ENCODE results near the gene TTF1. TPM values are rescaled to one million over a fixed set of nuclear protein-coding genes. Genes with fewer than 3 reads are reported as not detected.

TTF1 gene
- total and polyA plus RNA-seq, 10 donors, result 12.1 to 24.2 (median 16.2) TPM

- intact Hi-C loops (cut with DNase I; ENCODE audit: low total_unique reads), result loop anchor here (10.0 kb wide), 1 partner anchor 106 kb away; no protein-coding TSS in a partner anchor
- Histone ChIP-seq H3K27ac (no peak overlapping the region), H3K36me3 (peaks cover 19 to 100% (median 94%) of the 10 kb centered on the region in 6 donors), H3K27me3 (replicated peaks in 1 of 7) (no peaks in the 10 kb centered on the region), H3K4me3 (no peak overlapping the region), H3K9me3 (no peaks in the 10 kb centered on the region), H3K4me1 (peaks cover 0 to 4% (median 0%) of the 10 kb centered on the region in 6 donors)
- no peak for DNase-seq
- 76 to 84% (median 81%) methylated on average over 7 of the region's 7 CpGs for WGBS, 5 donors
- no peak for TF ChIP-seq POLR2A (IDR thresholded peaks at IDR 0.05)
- TF ChIP-seq POLR2AphosphoS5 (IDR thresholded peaks at IDR 0.05), result no peak
- TF ChIP-seq, protein P1, sequence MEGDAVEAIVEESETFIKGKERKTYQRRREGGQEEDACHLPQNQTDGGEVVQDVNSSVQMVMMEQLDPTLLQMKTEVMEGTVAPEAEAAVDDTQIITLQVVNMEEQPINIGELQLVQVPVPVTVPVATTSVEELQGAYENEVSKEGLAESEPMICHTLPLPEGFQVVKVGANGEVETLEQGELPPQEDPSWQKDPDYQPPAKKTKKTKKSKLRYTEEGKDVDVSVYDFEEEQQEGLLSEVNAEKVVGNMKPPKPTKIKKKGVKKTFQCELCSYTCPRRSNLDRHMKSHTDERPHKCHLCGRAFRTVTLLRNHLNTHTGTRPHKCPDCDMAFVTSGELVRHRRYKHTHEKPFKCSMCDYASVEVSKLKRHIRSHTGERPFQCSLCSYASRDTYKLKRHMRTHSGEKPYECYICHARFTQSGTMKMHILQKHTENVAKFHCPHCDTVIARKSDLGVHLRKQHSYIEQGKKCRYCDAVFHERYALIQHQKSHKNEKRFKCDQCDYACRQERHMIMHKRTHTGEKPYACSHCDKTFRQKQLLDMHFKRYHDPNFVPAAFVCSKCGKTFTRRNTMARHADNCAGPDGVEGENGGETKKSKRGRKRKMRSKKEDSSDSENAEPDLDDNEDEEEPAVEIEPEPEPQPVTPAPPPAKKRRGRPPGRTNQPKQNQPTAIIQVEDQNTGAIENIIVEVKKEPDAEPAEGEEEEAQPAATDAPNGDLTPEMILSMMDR (IDR thresholded peaks at IDR 0.05 in 8 of 11, conservative IDR thresholded peaks at IDR 0.05 in 3 of 11), result no peak
Measured at GRCh38 chr9:132390966-132391365, 15.7 kb downstream of the TTF1 start.

- peaks cover 0 to 41% (median 19%) of the 10 kb centered on the region in 6 donors for H3K4me1 ChIP-seq
- peaks cover 13 to 97% (median 75%) of the 10 kb centered on the region in 6 donors for H3K36me3 ChIP-seq
- no peaks in the 10 kb centered on the region for H3K27me3 ChIP-seq (replicated peaks in 1 of 7)
- TF ChIP-seq, protein P1 (IDR thresholded peaks at IDR 0.05 in 8 of 11, conservative IDR thresholded peaks at IDR 0.05 in 3 of 11), result no peak
- TF ChIP-seq POLR2AphosphoS5 (IDR thresholded peaks at IDR 0.05), result no peak
- TF ChIP-seq POLR2A (IDR thresholded peaks at IDR 0.05), result no peak
- H3K27ac ChIP-seq, result no peak overlapping the region
- intact Hi-C loops (cut with DNase I; ENCODE audit: low total_unique reads), result no loop called here
- no peak overlapping the region for H3K4me3 ChIP-seq
- WGBS, 5 donors, result 95 to 100% (median 97%) methylated on average over 7 of the region's 7 CpGs
- no peak for DNase-seq
- no peaks in the 10 kb centered on the region for H3K9me3 ChIP-seq
Measured at GRCh38 chr9:132387133-132387532, 19.5 kb downstream of the TTF1 start.

GRCh38 chr9:132384376-132384775, 22.3 kb downstream of the TTF1 start:
- no peak for TF ChIP-seq POLR2A (IDR thresholded peaks at IDR 0.05)
- TF ChIP-seq, protein P1 (IDR thresholded peaks at IDR 0.05 in 8 of 11, conservative IDR thresholded peaks at IDR 0.05 in 3 of 11), result no peak
- peak in 1 of 3 donors; percentile 30 for TF ChIP-seq POLR2AphosphoS5 (IDR thresholded peaks at IDR 0.05)
- H3K27ac ChIP-seq, result peak overlapping the region in 6 of 8 donors; percentile 73 to 90 (median 83)
- H3K27me3 ChIP-seq (replicated peaks in 1 of 7), result no peaks in the 10 kb centered on the region
- H3K4me1 ChIP-seq, result peaks cover 10 to 64% (median 34%) of the 10 kb centered on the region in 6 donors
- no peak for DNase-seq
- H3K9me3 ChIP-seq, result no peaks in the 10 kb centered on the region
- peaks cover 6 to 97% (median 54%) of the 10 kb centered on the region in 6 donors for H3K36me3 ChIP-seq
- 62 to 80% (median 72%) methylated on average over 8 of the region's 8 CpGs for WGBS, 5 donors
- intact Hi-C loops (cut with DNase I; ENCODE audit: low total_unique reads), result no loop called here
- H3K4me3 ChIP-seq, result peak overlapping the region in 1 of 8 donors; percentile 38

GRCh38 chr9:132383462-132383883, 23.2 kb downstream of the TTF1 start:
- DNase-seq, result peak; percentile 84
- Histone ChIP-seq H3K36me3 (peaks cover 6 to 97% (median 53%) of the 10 kb centered on the region in 6 donors), H3K9me3 (no peaks in the 10 kb centered on the region), H3K4me3 (peak overlapping the region in 2 of 8 donors; percentile 1 to 38), H3K4me1 (peaks cover 10 to 64% (median 34%) of the 10 kb centered on the region in 6 donors), H3K27ac (peak overlapping the region in 7 of 8 donors; percentile 55 to 90 (median 83)), H3K27me3 (replicated peaks in 1 of 7) (no peaks in the 10 kb centered on the region)
- intact Hi-C loops (cut with DNase I; ENCODE audit: low total_unique reads), result no loop called here
- WGBS, 5 donors, result 45 to 52% (median 47%) methylated on average over 10 of the region's 10 CpGs
- TF ChIP-seq POLR2AphosphoS5 (IDR thresholded peaks at IDR 0.05) (peak in 2 of 3 donors; percentile 51 to 61), POLR2A (IDR thresholded peaks at IDR 0.05) (peak in 1 of 3 donors; percentile 52)
- TF ChIP-seq, protein P1 (IDR thresholded peaks at IDR 0.05 in 8 of 11, conservative IDR thresholded peaks at IDR 0.05 in 3 of 11), result no peak

Measured in spleen (tissue), 11 donors.